Progenitor cell of endocrine pancreas (in vitro differentiated cells): ENCODE data around the gene PRR23E. TPM values are rescaled to one million over a fixed set of nuclear protein-coding genes. Genes with fewer than 3 reads are reported as not detected.

ENCODE experiments used
- DNase-seq: peaks from one replicate; pipeline ENCODE4 v3.0.0; 2021; ENCODE audit warnings: low spot score; ENCODE audit not compliant: unreplicated experiment
- H3K27ac Mint-ChIP-seq: 2 replicates; pipeline ENCODE4 v1.8.0; 2021; ENCODE audit warnings: mild to moderate bottlenecking, moderate library complexity, mixed read lengths
- H3K27me3 Mint-ChIP-seq: 2 replicates; pipeline ENCODE4 v1.8.0; 2021; ENCODE audit warnings: mixed read lengths
- H3K36me3 Mint-ChIP-seq: 2 replicates; pipeline ENCODE4 v1.8.0; 2022; ENCODE audit warnings: mixed read lengths; ENCODE audit not compliant: insufficient read depth
- H3K4me1 Mint-ChIP-seq: 2 replicates; pipeline ENCODE4 v1.8.0; 2021; ENCODE audit warnings: low read depth, mixed read lengths
- H3K4me3 Mint-ChIP-seq: 2 replicates; pipeline ENCODE4 v1.8.0; 2021; ENCODE audit warnings: low read depth, mild to moderate bottlenecking, moderate library complexity, mixed read lengths
- H3K9me3 Mint-ChIP-seq: 2 replicates; pipeline ENCODE4 v1.8.0; 2021; ENCODE audit warnings: low read depth, mixed read lengths
- CTCF ChIP-seq: fragments of 200-600 bp; sonication (generic); IDR thresholded peaks from one replicate; pipeline ENCODE4 v1.5.0; 2021; ENCODE audit warnings: antibody characterized with exemption, mild to moderate bottlenecking; ENCODE audit not compliant: unreplicated experiment
- total RNA-seq: library from RNA; stranded (reverse); gene quantifications from 2 replicates; pipeline ENCODE4 v1.2.1, GENCODE V29; 2021

Gene PRR23E
- total RNA-seq, 1 donor from 2014 or later = not detected

DNA sequence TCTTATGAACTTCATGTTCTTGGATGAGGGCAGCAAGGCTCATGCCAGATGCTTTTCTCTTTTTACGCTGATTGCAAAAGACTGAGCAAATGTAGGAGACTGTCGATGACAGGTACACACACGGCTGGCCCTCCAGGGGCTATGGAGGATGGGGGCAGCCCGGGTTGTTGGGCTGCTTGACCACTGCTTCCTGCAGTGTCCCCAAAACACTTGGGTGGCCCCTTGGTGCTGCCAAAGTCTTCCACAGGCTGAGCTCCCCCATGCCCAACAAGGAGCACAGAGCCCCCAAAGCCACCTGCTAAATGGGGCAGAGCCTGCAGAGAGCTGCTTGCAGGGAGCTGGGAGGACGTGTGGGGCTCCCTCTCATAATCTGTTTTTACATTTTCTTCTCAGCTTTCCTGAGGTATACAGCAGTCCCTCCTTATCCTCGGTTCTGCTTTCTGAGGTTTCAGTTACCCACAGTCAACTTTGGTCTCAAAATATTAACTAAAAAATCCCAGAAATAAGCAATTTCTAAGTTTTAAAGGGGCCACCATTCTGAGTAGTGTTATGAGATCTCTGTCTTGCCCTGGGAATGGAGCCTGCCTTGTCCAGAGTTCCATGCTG, 7.3 kb downstream of the PRR23E start:
- Mint-ChIP-seq H3K4me1 (no peaks in the 10 kb centered on the region), H3K4me3 (no peak overlapping the region), H3K27ac (no peak overlapping the region), H3K27me3 (peaks cover 26% of the 10 kb centered on the region), H3K9me3 (peaks cover 3% of the 10 kb centered on the region), H3K36me3 (no peaks in the 10 kb centered on the region)
- DNase-seq = no peak
- no peak for TF ChIP-seq CTCF

- H3K27me3 Mint-ChIP-seq = peaks cover 10% of the 10 kb centered on the region
- peaks cover 3% of the 10 kb centered on the region for H3K9me3 Mint-ChIP-seq
- H3K27ac Mint-ChIP-seq = no peak overlapping the region
- H3K36me3 Mint-ChIP-seq = no peaks in the 10 kb centered on the region
- no peak for TF ChIP-seq CTCF
- H3K4me3 Mint-ChIP-seq = no peak overlapping the region
- no peak for DNase-seq
- H3K4me1 Mint-ChIP-seq = no peaks in the 10 kb centered on the region
Observed at GRCh38 chr3:127203024-127203423, 10.1 kb downstream of the PRR23E start.

GRCh38 chr3:127204841-127205582, 12.1 kb downstream of the PRR23E start:
- no peak overlapping the region for H3K4me3 Mint-ChIP-seq
- H3K4me1 Mint-ChIP-seq = no peaks in the 10 kb centered on the region
- peaks cover 13% of the 10 kb centered on the region for H3K27me3 Mint-ChIP-seq
- no peak for TF ChIP-seq CTCF
- DNase-seq = no peak
- H3K27ac Mint-ChIP-seq = no peak overlapping the region
- peaks cover 3% of the 10 kb centered on the region for H3K9me3 Mint-ChIP-seq
- no peaks in the 10 kb centered on the region for H3K36me3 Mint-ChIP-seq

- DNase-seq = no peak
- H3K9me3 Mint-ChIP-seq = peaks cover 3% of the 10 kb centered on the region
- no peaks in the 10 kb centered on the region for H3K4me1 Mint-ChIP-seq
- no peak overlapping the region for H3K27ac Mint-ChIP-seq
- TF ChIP-seq CTCF = no peak
- H3K36me3 Mint-ChIP-seq = no peaks in the 10 kb centered on the region
- H3K27me3 Mint-ChIP-seq = peaks cover 12% of the 10 kb centered on the region
- H3K4me3 Mint-ChIP-seq = no peak overlapping the region
Observed at GRCh38 chr3:127206154-127206553, 13.2 kb downstream of the PRR23E start.

- DNase-seq = no peak
- no peak for TF ChIP-seq CTCF
- Mint-ChIP-seq H3K27ac (no peak overlapping the region), H3K36me3 (no peaks in the 10 kb centered on the region), H3K4me3 (no peak overlapping the region), H3K27me3 (peaks cover 11% of the 10 kb centered on the region), H3K9me3 (peaks cover 3% of the 10 kb centered on the region), H3K4me1 (no peaks in the 10 kb centered on the region)
Observed at GRCh38 chr3:127206611-127207516, 13.9 kb downstream of the PRR23E start.
